ENCODE results near the gene OSBP2.

DNA sequence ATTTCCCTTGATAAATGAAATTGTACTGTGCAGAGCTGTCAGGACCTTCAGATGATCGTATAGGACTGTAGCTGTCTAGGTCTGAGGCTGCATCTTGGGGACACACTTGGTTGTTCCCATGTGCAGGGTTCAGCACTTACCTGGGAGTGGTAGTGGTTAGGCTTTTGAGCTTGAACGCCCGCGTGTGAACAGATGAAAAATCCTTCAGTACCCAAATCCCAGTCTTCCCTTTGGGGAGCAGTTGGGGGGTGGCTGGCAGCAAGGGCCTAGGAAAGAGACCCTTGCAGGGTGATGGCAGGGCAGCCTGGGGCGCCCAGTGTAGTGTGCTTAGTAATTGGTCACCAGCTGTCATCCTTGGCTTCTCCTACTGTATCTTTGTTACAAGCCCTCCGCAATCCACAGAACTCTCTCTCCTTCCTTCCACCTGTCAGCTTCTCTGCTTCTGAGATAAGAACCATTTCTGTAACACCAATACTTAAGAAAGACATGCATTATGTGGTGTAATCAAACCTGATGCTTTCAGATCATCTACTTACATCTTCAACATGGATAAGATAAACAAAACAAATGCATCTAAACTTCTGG is 209.3 kb downstream of the OSBP2 start:
- TF ChIP-seq, protein P1, sequence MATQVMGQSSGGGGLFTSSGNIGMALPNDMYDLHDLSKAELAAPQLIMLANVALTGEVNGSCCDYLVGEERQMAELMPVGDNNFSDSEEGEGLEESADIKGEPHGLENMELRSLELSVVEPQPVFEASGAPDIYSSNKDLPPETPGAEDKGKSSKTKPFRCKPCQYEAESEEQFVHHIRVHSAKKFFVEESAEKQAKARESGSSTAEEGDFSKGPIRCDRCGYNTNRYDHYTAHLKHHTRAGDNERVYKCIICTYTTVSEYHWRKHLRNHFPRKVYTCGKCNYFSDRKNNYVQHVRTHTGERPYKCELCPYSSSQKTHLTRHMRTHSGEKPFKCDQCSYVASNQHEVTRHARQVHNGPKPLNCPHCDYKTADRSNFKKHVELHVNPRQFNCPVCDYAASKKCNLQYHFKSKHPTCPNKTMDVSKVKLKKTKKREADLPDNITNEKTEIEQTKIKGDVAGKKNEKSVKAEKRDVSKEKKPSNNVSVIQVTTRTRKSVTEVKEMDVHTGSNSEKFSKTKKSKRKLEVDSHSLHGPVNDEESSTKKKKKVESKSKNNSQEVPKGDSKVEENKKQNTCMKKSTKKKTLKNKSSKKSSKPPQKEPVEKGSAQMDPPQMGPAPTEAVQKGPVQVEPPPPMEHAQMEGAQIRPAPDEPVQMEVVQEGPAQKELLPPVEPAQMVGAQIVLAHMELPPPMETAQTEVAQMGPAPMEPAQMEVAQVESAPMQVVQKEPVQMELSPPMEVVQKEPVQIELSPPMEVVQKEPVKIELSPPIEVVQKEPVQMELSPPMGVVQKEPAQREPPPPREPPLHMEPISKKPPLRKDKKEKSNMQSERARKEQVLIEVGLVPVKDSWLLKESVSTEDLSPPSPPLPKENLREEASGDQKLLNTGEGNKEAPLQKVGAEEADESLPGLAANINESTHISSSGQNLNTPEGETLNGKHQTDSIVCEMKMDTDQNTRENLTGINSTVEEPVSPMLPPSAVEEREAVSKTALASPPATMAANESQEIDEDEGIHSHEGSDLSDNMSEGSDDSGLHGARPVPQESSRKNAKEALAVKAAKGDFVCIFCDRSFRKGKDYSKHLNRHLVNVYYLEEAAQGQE (IDR thresholded peaks at IDR 0.05; ENCODE audit: insufficient read depth in 1 of 2, low read depth in 2 of 2, low read length in 2 of 2): no peak
- TF ChIP-seq POLR2AphosphoS5 (IDR thresholded peaks at IDR 0.05; ENCODE audit: low read depth, low read length): no peak

Measured in PFSK-1 (cell line).